Activated naive CD4-positive, alpha-beta T cell treated with anti-CD3 and anti-CD28 coated beads, Interleukin-2, amount 50 U/mL, for 24 hours (primary cell): ENCODE data around the gene TCF15.
"Not testable (repeated sequence)": the region's sequence is repeated elsewhere in the genome, so short reads cannot be mapped to it uniquely, and the experiment has no call there.

Experiments
- H3K27ac Mint-ChIP-seq: one replicate; pipeline ENCODE4 v1.8.0; 2021; ENCODE audit warnings: mild to moderate bottlenecking, mixed read lengths
- H3K27me3 Mint-ChIP-seq: one replicate; pipeline ENCODE4 v1.8.0; 2021; ENCODE audit warnings: mixed read lengths
- H3K36me3 Mint-ChIP-seq: one replicate; pipeline ENCODE4 v1.8.0; 2021; ENCODE audit warnings: mixed read lengths
- H3K4me1 Mint-ChIP-seq: one replicate; pipeline ENCODE4 v1.8.0; 2021; ENCODE audit warnings: mixed read lengths
- H3K4me3 Mint-ChIP-seq: one replicate; pipeline ENCODE4 v1.8.0; 2021; ENCODE audit warnings: mild to moderate bottlenecking, mixed read lengths
- H3K9me3 Mint-ChIP-seq: one replicate; pipeline ENCODE4 v1.8.0; 2021; ENCODE audit warnings: mixed read lengths

Gene TCF15

DNA sequence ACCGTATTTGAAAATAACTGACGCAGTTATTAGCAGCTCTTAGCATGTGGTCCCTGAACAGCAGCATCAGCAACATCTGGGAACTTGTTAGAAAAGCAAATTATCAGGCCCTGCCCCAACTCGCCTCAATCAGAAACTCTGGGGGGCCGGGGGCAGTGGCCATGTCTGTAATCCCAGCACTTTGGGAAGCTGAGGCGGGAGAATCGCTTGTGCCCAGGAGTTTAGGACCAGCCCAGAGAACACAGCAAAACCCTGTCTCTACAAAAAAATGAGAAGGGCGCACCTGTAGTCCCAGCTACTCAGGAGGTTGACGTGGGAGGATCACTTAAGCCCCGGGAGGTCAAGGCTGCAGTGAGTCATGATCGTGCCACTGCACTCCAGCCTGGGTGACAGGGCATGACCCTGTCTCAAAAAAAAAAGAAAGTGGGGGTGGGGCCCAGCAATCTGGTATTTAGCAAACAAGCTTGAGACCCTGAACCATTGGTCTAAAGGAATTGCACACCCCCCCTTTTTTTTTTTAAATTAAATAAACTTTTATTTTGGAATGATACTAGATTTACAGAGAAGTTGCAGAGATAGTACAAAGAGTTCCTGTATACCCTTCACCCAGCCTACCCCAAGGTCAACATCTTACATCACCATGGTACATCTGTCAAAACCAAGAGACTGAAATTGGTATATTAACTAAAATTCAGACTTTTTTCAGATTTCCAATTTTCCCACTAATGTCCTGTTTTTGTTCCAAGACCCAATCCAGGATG lies 36.2 kb upstream of the TCF15 start:
- Mint-ChIP-seq H3K9me3 (no peaks in the 10 kb centered on the region), H3K27me3 (peaks cover 9% of the 10 kb centered on the region), H3K27ac (no peak overlapping the region), H3K36me3 (peaks cover 7% of the 10 kb centered on the region), H3K4me1 (peaks cover 11% of the 10 kb centered on the region), H3K4me3 (no peak overlapping the region)

DNA sequence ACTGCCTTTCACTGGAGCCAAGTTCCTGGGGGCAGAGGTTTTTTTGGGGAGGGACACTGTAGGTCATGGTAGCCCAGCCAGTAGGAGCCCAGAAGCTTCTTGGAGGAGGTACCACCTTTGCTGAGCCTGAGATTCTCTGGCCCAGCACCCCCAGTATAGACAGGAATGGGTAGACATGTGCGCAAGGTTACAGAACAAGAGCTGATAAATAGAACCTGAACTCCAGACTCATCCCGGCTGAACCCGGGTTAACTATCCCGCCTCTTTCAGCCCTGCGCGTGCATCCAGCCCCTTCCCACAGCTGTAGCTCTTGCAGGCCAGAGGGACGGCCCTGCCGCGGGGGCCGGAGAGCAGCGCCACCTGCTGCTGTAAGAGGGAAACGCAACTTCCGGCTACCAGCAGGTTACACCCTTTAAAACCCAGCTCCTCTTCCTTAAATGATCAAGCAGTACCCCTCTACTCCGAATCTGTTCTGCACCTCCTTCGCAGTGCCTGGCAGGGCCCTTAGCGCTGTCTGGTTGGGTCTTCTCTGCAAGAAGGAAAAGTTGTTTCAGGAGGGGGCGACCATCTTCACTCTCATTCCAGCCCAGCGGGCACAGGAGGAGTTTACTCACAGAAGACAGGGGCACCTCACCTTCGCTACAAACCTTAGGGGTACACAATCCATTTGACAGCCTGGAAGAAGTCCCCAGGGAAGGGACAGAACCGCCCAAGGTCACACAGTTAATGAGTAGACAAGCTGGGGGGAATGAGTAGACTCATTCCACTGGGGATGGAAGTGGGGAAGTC lies 35.4 kb upstream of the TCF15 start:
- H3K4me3 Mint-ChIP-seq: no peak overlapping the region
- no peak overlapping the region for H3K27ac Mint-ChIP-seq
- peaks cover 4% of the 10 kb centered on the region for H3K36me3 Mint-ChIP-seq

DNA sequence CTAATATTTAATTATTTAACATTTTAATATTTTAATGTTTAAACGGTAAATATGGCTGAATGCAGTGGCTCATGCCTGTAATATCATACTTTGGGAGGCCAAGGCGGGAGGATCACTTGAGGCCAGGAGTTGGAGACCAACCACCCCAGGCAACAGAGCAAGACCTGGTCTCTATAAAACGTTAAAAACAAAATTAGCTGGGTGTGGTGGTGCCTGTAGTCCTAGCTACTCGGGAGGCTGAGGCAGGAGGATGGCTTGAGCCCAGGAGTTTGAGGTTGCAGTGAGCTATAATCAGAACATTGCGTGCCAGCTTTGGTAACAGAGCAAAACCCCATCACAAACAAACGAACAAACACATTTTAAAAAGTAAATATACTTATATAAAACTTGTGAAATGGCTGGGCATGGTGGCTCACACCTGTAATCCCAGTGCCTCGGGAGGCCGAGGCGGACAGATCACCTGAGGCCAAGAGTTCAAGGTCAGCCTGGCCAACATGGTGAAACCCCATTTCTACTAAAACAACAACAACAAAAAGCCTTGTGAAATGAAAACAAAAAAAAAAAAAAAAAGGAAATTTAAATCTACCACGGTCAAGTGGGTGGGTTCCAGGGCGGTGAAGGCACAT lies 34.7 kb upstream of the TCF15 start:
- H3K4me1 Mint-ChIP-seq: peaks cover 10% of the 10 kb centered on the region
- H3K36me3 Mint-ChIP-seq: peaks cover 4% of the 10 kb centered on the region
- H3K27ac Mint-ChIP-seq: no peak overlapping the region
- H3K9me3 Mint-ChIP-seq: no peaks in the 10 kb centered on the region
- H3K27me3 Mint-ChIP-seq: peaks cover 9% of the 10 kb centered on the region
- H3K4me3 Mint-ChIP-seq: no peak overlapping the region

More for the DNA sequence above, 35.4 kb upstream of the TCF15 start:
- H3K27me3 Mint-ChIP-seq: peaks cover 9% of the 10 kb centered on the region
- H3K9me3 Mint-ChIP-seq: no peaks in the 10 kb centered on the region
- peaks cover 10% of the 10 kb centered on the region for H3K4me1 Mint-ChIP-seq

DNA sequence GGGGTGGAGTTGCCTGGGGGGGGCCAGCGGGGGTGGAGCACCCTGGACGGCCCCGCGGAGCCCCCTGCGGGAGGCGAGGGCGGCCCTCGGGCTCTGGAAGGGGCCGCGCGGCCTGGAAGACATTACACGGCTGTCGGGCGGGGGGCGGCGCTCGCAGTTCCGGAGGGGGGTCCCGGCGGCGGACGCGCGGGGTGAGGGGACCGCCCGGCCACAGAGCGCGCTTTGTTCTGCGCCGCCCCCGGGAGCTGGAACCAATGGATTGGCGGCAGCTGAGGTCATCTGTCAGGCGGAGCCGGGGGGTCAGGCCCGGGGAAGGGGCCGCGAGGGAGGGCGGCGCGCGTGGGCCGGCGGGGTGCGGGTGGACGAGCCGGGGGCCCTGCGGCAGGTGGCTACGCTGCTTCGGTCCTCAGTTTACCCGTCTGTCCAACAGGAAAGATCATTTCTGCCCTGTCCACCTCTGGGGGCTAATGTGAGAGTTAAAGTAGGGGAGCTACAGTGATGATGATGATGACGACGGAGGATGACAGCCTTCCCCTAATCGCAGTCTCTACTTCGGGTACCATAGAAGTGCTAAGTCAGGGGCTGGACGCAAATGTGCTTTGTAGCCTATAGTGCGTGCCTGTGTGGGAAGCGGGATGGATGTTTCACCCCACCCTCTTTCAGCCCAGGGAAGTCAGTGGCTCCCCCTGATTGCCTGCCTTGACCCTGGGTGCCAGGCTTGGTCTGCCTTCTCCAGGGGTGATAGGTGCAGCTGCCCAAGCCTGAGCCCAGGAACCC lies 32.5 kb upstream of the TCF15 start:
- Mint-ChIP-seq H3K27me3 (peaks cover 9% of the 10 kb centered on the region), H3K4me3 (peak overlapping the region; percentile 26), H3K9me3 (no peaks in the 10 kb centered on the region), H3K27ac (no peak overlapping the region), H3K36me3 (no peaks in the 10 kb centered on the region), H3K4me1 (peaks cover 10% of the 10 kb centered on the region)

DNA sequence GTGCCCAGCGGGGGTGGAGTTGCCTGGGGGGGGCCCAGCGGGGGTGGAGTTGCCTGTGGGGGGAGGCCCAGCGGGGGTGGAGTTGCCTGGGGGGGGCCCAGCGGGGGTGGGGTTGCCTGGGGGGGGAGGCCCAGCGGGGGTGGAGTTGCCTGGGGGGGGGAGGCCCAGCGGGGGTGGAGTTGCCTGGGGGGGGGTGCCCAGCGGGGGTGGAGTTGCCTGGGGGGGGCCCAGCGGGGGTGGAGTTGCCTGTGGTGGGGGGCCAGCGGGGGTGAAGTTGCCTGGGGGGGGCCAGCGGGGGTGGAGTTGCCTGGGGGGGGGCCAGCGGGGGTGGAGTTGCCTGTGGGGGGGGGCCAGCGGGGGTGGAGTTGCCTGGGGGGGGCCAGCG lies 31.9 kb upstream of the TCF15 start:
- not testable (repeated sequence) for H3K4me3 Mint-ChIP-seq, H3K9me3 Mint-ChIP-seq, H3K27me3 Mint-ChIP-seq, H3K27ac Mint-ChIP-seq, H3K36me3 Mint-ChIP-seq
- H3K4me1 Mint-ChIP-seq: peaks cover 10% of the 10 kb centered on the region

DNA sequence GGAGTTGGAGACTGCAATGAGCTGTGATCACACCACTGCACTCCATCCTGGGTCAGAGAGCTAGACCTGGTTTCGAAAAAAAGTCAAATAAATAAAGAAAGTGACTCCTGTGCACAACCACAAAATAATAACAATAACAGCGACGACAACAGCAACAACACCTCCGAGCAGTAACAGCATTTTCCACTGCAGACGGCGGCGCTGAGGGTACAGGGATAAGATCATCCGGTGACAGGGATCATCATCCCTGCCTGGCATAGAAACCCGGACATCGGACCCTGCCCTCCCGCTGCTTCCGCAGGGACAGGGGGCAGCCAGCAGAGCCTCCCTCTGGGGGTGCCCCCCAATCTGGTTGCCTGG lies 31.4 kb upstream of the TCF15 start:
- peaks cover 9% of the 10 kb centered on the region for H3K27me3 Mint-ChIP-seq
- peak overlapping the region; percentile 85 for H3K27ac Mint-ChIP-seq
- peaks cover 10% of the 10 kb centered on the region for H3K4me1 Mint-ChIP-seq
- H3K36me3 Mint-ChIP-seq: no peaks in the 10 kb centered on the region
- peak overlapping the region; percentile 37 for H3K4me3 Mint-ChIP-seq
- H3K9me3 Mint-ChIP-seq: no peaks in the 10 kb centered on the region

DNA sequence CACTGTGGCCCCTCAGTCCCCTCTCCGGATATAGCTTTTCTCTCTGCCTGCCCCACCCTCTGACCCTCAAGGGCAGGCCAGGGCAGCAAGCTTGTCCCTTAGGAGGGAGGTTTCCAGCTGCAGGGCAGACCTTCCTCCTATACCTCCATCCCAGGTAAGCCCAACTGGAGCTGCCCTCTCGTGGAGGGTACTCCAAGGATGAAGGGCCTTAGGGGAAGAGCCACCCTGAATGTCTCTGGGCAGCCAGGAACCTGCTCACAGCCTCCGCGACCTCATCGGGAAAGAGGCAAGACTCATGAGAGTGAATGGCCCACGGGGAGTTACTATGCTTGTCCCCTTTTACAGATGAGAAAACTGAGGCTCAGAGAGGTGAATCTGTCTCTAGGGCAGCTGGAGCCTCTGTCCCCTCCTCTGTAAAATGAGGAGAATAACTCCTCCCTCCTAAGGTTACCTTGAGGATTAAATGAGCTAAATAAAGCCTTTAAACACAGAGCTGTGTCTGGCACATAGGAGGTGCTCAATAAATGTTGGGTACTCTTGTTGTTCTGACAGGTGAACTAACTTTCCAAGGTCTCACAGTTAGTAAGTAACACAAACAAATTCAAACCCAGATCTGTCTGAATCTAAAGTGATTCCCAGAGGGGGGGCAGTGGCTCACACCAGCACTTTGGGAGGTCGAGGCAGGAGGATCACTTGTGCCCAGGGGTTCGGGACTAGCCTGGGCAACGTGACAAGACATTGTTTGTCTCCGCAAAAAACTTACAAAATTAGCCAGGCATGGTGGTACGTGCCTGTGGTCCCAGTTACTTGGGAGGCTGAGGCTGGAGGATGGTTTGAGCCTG lies 30.8 kb upstream of the TCF15 start:
- H3K4me3 Mint-ChIP-seq: peak overlapping the region; percentile 37
- peaks cover 9% of the 10 kb centered on the region for H3K27me3 Mint-ChIP-seq
- H3K27ac Mint-ChIP-seq: peak overlapping the region; percentile 85
- no peaks in the 10 kb centered on the region for H3K9me3 Mint-ChIP-seq
- H3K4me1 Mint-ChIP-seq: peaks cover 10% of the 10 kb centered on the region
- H3K36me3 Mint-ChIP-seq: no peaks in the 10 kb centered on the region

DNA sequence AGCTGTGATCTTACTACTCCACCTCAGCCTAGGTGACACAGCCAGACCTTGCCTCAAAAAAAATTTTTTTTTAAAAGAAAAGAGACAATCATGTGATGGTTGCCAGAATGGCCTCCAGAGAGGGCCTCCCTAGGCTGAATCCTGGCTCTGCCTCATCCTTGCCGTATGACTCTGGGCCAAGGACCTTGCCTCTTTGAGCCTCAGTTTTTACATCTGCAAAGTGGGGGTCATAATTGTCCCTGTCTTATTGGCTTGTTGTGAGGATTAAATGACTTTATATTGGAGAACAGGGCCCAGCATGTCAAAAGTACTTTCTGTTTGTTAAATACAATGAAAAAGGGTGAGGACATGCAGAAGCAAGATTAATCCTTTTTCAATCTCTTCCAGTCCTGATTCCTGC lies 28.5 kb upstream of the TCF15 start:
- Mint-ChIP-seq H3K27ac (no peak overlapping the region), H3K4me3 (no peak overlapping the region), H3K36me3 (no peaks in the 10 kb centered on the region), H3K4me1 (peaks cover 10% of the 10 kb centered on the region), H3K27me3 (peaks cover 6% of the 10 kb centered on the region), H3K9me3 (no peaks in the 10 kb centered on the region)

DNA sequence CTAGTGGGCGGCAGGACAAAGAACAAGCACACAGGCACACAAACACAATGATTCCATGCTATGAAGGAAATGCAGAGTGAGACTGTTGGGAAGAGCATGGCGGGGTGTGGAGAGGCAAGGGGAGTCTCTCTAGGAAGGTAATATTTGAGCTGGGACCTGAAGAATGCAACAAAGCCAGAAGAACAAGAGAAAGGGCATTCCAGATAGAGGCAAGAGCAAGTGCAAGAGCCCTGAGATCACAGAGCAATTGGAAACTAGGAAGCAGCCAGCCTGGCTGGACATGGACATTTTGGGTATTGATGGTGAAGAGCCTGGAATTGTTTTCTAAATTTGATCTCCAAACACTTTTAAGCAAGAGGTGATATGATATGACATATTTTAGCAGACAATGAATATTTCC lies 27.4 kb upstream of the TCF15 start:
- no peak overlapping the region for H3K4me3 Mint-ChIP-seq
- no peaks in the 10 kb centered on the region for H3K36me3 Mint-ChIP-seq
- H3K4me1 Mint-ChIP-seq: peaks cover 7% of the 10 kb centered on the region
- H3K9me3 Mint-ChIP-seq: no peaks in the 10 kb centered on the region
- H3K27me3 Mint-ChIP-seq: peaks cover 2% of the 10 kb centered on the region
- no peak overlapping the region for H3K27ac Mint-ChIP-seq

DNA sequence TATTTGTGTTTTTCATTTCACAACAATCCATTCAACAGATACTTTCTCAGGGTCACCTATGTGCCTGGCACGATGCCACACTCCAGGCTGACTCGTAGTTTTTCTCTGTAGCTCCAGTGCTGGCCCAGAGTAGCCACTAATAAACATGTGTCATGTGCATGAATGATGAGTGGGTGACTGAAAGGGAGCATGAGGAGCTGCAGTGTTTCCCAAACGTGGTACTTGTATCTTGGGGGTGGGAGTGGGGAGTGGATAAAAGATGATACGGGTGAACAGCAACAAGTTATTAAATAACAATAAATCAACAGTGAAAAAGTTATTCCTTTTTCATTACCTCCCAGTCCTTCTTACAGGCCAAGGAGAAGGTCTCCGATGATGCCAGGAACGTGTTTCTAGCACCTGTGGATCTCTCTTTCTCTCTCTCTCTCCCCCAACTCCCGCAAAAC lies 25.8 kb upstream of the TCF15 start:
- Mint-ChIP-seq H3K9me3 (no peaks in the 10 kb centered on the region), H3K4me1 (no peaks in the 10 kb centered on the region), H3K36me3 (no peaks in the 10 kb centered on the region), H3K27ac (no peak overlapping the region), H3K4me3 (no peak overlapping the region), H3K27me3 (peaks cover 2% of the 10 kb centered on the region)

DNA sequence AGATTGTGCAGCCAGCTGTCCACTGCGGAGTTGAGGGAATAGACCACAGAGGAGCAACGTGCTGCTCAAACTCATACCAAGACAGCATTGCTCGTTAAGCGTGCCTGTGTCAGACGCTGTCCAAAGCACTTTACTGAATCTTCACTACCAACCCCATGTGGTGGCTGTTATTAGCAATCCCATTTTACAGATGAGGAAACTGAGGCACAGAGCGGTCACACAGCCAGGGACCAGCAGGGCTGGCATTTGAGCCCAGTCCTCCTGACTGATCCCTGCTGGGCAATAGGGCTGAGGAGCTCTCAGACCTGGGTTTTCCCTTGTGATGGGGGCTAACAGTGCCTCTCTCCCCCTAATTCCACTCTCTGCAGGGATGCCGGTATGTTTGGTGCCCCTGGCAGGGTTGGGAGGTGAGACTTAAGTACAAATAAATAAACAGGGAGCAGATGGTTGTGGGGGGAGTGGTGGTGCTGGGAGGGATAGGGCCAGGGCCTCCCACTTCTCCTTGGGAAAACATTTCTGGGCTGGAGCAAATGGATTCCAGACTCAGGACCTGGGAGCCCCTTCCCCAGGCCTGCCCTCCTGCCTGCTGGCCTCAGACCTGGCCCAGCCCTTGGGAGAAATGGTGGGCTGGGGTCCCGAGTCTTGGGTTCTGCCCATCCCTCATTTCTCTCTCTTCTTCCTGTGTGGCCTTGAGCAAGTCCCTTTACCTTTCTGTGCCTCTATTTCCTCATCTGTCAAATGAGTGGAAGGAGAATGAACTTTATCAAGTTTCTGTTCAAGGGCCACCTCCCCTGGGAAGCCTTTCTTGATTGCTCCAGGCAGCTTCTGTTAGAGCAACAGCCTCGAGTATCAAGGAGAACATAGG lies 25.2 kb upstream of the TCF15 start:
- Mint-ChIP-seq H3K4me1 (no peaks in the 10 kb centered on the region), H3K27ac (no peak overlapping the region), H3K36me3 (no peaks in the 10 kb centered on the region), H3K4me3 (no peak overlapping the region), H3K27me3 (peaks cover 2% of the 10 kb centered on the region), H3K9me3 (no peaks in the 10 kb centered on the region)

DNA sequence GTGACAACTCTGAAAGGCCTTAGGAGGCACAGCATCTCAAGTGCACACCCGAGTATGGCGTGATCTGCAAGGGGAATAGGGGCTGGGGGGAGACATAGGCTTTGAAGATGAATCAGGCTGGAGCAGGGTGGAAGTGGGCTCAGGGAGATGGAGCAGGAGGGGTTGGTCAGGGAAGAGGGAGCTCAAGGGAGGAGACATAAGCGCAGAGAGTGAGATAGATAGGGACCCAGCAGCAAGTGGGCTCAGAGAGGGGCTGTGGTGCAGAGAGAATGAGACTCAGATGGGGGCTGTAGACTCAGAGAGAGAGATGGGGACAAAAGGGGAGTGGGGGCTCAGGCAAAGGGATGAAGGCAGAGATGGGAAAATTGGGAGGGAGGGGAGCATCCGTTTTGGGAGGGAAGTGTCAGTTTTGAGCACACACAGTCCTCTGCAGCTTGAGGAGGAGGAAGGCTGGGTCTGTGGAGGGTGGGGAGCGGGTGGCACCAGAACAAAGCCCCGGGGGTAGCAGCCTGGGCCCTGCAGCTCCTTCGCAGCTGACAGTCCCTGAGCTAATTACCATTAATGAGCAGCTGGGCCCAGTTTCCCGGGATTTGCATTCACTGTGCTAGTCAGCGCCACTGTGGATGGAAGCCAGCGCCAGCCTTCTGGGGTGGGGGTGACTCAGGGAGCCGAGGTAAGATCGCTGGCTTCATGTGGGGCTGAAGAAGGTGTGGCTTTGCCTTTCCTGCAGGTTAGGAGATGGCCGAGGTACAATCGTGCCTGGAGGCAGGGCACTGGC lies 24.2 kb upstream of the TCF15 start:
- no peak overlapping the region for H3K4me3 Mint-ChIP-seq
- H3K27me3 Mint-ChIP-seq: peaks cover 5% of the 10 kb centered on the region
- no peaks in the 10 kb centered on the region for H3K9me3 Mint-ChIP-seq
- H3K4me1 Mint-ChIP-seq: no peaks in the 10 kb centered on the region
- no peak overlapping the region for H3K27ac Mint-ChIP-seq
- no peaks in the 10 kb centered on the region for H3K36me3 Mint-ChIP-seq

DNA sequence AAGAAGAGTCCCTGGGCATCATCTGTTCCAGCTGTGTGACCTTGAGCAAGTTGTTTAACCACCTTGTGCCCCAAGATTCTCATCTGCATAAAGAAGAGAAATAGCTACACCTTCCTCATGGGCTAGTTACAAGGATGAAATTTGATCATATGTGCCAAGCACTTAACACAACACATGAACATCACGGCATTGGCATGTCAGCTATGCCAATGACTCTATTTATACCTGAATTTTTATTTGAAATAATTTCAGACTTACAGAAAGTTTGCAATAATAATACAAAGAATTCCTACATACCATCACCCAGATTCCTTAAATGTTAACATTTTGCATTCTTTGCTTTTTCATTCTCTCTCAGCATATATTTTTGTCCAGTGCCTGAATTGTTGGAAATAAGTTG lies 21.0 kb upstream of the TCF15 start:
- H3K4me3 Mint-ChIP-seq: no peak overlapping the region
- H3K4me1 Mint-ChIP-seq: no peaks in the 10 kb centered on the region
- no peaks in the 10 kb centered on the region for H3K36me3 Mint-ChIP-seq
- H3K27me3 Mint-ChIP-seq: peaks cover 5% of the 10 kb centered on the region
- H3K9me3 Mint-ChIP-seq: no peaks in the 10 kb centered on the region
- no peak overlapping the region for H3K27ac Mint-ChIP-seq
